ENCODE data around the gene TTC24. TPM values are rescaled to one million over a fixed set of nuclear protein-coding genes. Genes with fewer than 3 reads are reported as not detected.
A peak's percentile ranks its signal among the peaks of the same experiment; 100 is the strongest.

TTC24 gene
- total RNA-seq, 4 donors from 2014 or later = 0.27 to 0.67 TPM; not detected in 2

DNA sequence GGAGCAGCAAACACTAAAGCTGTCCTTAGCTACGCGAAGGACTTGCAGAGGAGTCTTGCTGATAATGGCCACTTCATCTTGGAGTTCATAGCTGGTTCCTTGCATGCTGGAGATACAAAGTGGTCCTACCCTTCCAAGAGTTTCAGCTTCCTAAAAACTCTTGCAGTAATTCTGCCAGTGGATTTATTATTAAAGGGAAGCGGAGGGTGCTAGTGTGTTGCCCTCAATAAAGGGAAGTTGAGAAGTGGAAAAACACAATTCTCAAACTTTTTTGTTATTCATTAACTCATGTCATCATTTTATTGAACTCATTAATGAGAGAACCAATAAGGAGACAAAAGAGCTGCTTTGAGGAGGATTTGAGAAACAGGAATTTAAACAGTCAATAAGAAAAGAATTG lies 33.1 kb downstream of the TTC24 start:
- H3K9me3 ChIP-seq = no peaks in the 10 kb centered on the region
- intact Hi-C loops (cut with DNase I) = no loop called here
- H3K4me1 ChIP-seq = no peaks in the 10 kb centered on the region
- DNase-seq = no peak
- H3K36me3 ChIP-seq = no peaks in the 10 kb centered on the region
- TF ChIP-seq POLR2A (IDR thresholded peaks at IDR 0.05) = no peak
- TF ChIP-seq, protein P1, sequence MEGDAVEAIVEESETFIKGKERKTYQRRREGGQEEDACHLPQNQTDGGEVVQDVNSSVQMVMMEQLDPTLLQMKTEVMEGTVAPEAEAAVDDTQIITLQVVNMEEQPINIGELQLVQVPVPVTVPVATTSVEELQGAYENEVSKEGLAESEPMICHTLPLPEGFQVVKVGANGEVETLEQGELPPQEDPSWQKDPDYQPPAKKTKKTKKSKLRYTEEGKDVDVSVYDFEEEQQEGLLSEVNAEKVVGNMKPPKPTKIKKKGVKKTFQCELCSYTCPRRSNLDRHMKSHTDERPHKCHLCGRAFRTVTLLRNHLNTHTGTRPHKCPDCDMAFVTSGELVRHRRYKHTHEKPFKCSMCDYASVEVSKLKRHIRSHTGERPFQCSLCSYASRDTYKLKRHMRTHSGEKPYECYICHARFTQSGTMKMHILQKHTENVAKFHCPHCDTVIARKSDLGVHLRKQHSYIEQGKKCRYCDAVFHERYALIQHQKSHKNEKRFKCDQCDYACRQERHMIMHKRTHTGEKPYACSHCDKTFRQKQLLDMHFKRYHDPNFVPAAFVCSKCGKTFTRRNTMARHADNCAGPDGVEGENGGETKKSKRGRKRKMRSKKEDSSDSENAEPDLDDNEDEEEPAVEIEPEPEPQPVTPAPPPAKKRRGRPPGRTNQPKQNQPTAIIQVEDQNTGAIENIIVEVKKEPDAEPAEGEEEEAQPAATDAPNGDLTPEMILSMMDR (IDR thresholded peaks at IDR 0.05) = no peak
- WGBS, 2 donors = 55 to 66% methylated on average over 3 of the region's 3 CpGs
- H3K27ac ChIP-seq = no peak overlapping the region
- no peaks in the 10 kb centered on the region for H3K27me3 ChIP-seq
- H3K4me3 ChIP-seq (replicated peaks in 1 of 3) = no peak overlapping the region

DNA sequence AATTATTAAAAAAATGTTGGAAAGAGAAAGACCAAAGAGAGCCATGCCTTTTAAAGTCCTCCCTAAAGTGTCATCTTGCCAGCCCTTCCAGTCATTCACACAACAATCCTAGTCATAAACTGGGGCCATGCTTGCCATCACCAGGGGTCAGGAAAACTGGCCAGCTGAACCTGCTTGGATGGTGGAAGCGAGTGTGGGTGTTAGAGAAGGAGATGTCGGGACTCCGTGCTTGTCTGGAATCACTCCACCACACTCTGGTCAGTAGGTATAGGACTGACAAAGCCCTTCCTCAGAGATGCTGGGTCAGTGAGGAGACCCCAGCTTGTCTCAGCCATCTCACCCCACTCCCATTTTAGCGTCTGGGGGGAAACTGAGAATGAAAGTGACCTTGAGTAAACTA lies 36.4 kb downstream of the TTC24 start:
- intact Hi-C loops (cut with DNase I) = no loop called here
- Histone ChIP-seq H3K4me1 (no peaks in the 10 kb centered on the region), H3K4me3 (replicated peaks in 1 of 3) (no peak overlapping the region), H3K27ac (peak overlapping the region in 1 of 3 donors; percentile 27), H3K36me3 (no peaks in the 10 kb centered on the region), H3K27me3 (no peaks in the 10 kb centered on the region), H3K9me3 (no peaks in the 10 kb centered on the region)
- TF ChIP-seq, protein P1 (IDR thresholded peaks at IDR 0.05) = no peak
- 31 to 51% methylated on average over 4 of the region's 4 CpGs for WGBS, 2 donors
- DNase-seq = no peak

DNA sequence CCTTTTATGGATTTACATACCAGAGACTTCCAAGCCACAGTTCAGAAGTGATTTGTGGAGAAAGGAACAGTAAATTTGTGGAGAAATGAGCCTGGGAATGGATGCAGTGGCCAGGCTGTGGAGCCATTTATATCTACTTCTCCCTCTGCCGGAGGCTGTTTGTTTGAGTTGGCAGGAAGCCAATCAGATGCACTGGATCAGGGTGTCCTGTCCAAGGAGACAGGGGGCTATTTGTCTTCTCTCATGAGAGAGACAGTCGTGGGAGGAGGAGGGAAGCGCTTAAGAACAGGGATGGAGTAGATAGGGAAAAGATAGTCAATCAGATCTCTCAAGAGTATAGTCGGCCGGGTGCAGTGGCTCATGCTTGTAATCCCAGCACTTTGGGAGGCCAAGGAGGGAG lies 36.9 kb downstream of the TTC24 start:
- Histone ChIP-seq H3K4me1 (no peaks in the 10 kb centered on the region), H3K27me3 (no peaks in the 10 kb centered on the region), H3K4me3 (replicated peaks in 1 of 3) (no peak overlapping the region), H3K36me3 (no peaks in the 10 kb centered on the region), H3K27ac (peak overlapping the region in 1 of 3 donors; percentile 27), H3K9me3 (no peaks in the 10 kb centered on the region)
- no peak for TF ChIP-seq POLR2A (IDR thresholded peaks at IDR 0.05)
- TF ChIP-seq, protein P1 (IDR thresholded peaks at IDR 0.05) = no peak
- DNase-seq = no peak
- WGBS, 2 donors = 5% methylated on average over 5 of the region's 5 CpGs
- intact Hi-C loops (cut with DNase I) = no loop called here

DNA sequence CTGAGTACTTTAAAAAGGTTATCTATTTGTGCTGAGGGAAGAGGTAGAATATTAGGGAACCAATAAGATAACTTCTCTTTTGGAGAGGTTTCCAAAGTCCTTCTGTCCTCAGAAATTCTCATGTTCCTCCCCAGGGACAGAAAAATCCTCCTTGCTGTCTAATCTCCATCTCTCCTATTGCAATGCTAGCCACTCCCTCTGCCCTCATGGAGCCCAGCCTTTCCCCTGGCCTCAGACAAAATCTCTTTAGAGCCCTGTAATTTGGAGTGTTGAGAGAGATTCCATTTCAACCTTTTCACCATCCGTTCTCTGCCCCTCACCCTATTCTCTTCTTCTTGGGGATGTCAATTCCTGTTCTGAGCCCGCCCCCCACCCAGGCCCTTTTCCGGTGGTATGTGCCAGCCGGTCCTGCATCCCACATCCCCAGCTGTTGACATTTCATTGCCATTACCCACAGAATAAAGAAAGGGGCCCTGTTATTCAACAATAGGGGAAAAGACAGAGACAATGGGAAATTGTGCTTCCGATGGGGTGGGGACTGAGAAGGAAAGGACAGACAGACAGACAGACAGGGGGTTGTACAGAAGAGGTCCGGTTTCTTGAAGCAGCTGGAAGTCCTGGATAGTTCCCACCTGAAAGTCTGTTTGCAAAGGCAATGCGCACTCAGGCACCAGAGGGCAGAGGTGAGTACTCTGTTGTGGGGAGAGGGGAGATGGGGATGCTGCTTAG lies 39.5 kb downstream of the TTC24 start, which contains the start of gene HAPLN2:
Gene HAPLN2, plus strand, starts transcription at position 563 of the 729 bp plus-strand sequence. CDS start 4,076 bp downstream, outside the sequence.
- no peaks in the 10 kb centered on the region for H3K36me3 ChIP-seq
- no peak within 1 kb of the TSS for H3K27ac ChIP-seq
- H3K27me3 ChIP-seq = no peaks in the 10 kb centered on the region
- no peak within 1 kb of the TSS for H3K4me3 ChIP-seq (replicated peaks in 1 of 3)
- no peaks in the 10 kb centered on the region for H3K9me3 ChIP-seq
- H3K4me1 ChIP-seq = peaks cover 0 to 4% of the 10 kb centered on the region in 2 donors
- 9 to 10% methylated on average over 7 of the region's 7 CpGs for WGBS, 2 donors
- TF ChIP-seq POLR2A (IDR thresholded peaks at IDR 0.05) = no peak
- TF ChIP-seq, protein P1 (IDR thresholded peaks at IDR 0.05) = peak in 2 of 6 experiments; percentile 10 to 33
- intact Hi-C loops (cut with DNase I) = no loop called here
- peak in 1 of 2 donors; percentile 10 for DNase-seq

DNA sequence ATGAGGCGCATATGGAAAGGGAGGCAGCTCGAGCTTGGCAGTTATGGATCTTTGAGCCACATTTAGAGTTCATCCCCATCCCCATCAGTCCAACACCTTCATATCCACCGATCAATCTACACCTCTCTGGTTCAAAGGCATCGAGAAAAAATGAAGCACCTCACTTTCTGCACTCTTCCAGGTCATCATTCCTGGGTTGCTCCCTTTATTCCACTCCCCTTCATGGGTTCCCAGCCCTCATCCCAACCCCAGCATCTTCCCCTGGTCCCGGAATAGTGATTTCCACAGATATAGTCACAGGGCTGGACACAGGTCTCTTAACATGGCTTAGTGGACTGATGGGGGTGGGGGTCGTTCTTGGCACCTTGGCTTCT lies 40.0 kb downstream of the TTC24 start:
- H3K9me3 ChIP-seq = no peaks in the 10 kb centered on the region
- no peak overlapping the region for H3K27ac ChIP-seq
- H3K27me3 ChIP-seq = peaks cover 5% of the 10 kb centered on the region
- no peaks in the 10 kb centered on the region for H3K36me3 ChIP-seq
- DNase-seq = no peak
- TF ChIP-seq POLR2A (IDR thresholded peaks at IDR 0.05) = no peak
- TF ChIP-seq, protein P1 (IDR thresholded peaks at IDR 0.05) = no peak
- intact Hi-C loops (cut with DNase I) = no loop called here
- WGBS, 2 donors = 23 to 26% methylated on average over 6 of the region's 6 CpGs
- H3K4me3 ChIP-seq (replicated peaks in 1 of 3) = no peak overlapping the region
- H3K4me1 ChIP-seq = peaks cover 5 to 10% of the 10 kb centered on the region in 2 donors

Measured in thyroid gland (tissue), 4 donors.